Inflammatory macrophage treated with lipopolysaccharide for 1 hour (primary cell): Measurements from ENCODE around the gene KLHL29.

Source experiments
- DNase-seq, 2 donors: peaks; one replicate each; pipeline ENCODE4 v3.0.0-alpha.2; 2020 to 2022

KLHL29 gene

GRCh38 chr2:23622466-23622865 is 237.5 kb downstream of the KLHL29 start:
- DNase-seq, result no peak

GRCh38 chr2:23622966-23623675 is 238.1 kb downstream of the KLHL29 start:
- no peak for DNase-seq

- peak; percentile 13 to 65 for DNase-seq
Observed at GRCh38 chr2:23624378-23624777, 239.4 kb downstream of the KLHL29 start.

GRCh38 chr2:23624915-23625314 is 239.9 kb downstream of the KLHL29 start:
- DNase-seq, result no peak

- DNase-seq, result no peak
Observed at GRCh38 chr2:23625726-23626125, 240.7 kb downstream of the KLHL29 start.

- no peak for DNase-seq
Observed at GRCh38 chr2:23626701-23627230, 241.8 kb downstream of the KLHL29 start.

GRCh38 chr2:23627236-23628009 is 242.4 kb downstream of the KLHL29 start:
- DNase-seq, result no peak

- DNase-seq, result no peak
Observed at GRCh38 chr2:23628926-23629771, 244.2 kb downstream of the KLHL29 start.

GRCh38 chr2:23629772-23630480 is 244.9 kb downstream of the KLHL29 start:
- no peak for DNase-seq

GRCh38 chr2:23630961-23631360 is 246.0 kb downstream of the KLHL29 start:
- DNase-seq, result no peak

GRCh38 chr2:23631389-23631788 is 246.4 kb downstream of the KLHL29 start:
- DNase-seq, result no peak

- DNase-seq, result no peak
Observed at GRCh38 chr2:23632386-23632785, 247.4 kb downstream of the KLHL29 start.

GRCh38 chr2:23632831-23633395 is 247.9 kb downstream of the KLHL29 start:
- no peak for DNase-seq

- no peak for DNase-seq
Observed at GRCh38 chr2:23633966-23634365, 249.0 kb downstream of the KLHL29 start.

GRCh38 chr2:23635442-23636340 is 250.7 kb downstream of the KLHL29 start:
- DNase-seq, result no peak

GRCh38 chr2:23636426-23636825 is 251.4 kb downstream of the KLHL29 start:
- DNase-seq, result no peak

- DNase-seq, result no peak
Observed at GRCh38 chr2:23637011-23637778, 252.2 kb downstream of the KLHL29 start.

- no peak for DNase-seq
Observed at GRCh38 chr2:23639406-23639982, 254.5 kb downstream of the KLHL29 start.

- no peak for DNase-seq
Observed at GRCh38 chr2:23640711-23641110, 255.7 kb downstream of the KLHL29 start.

GRCh38 chr2:23642516-23642915 is 257.5 kb downstream of the KLHL29 start:
- DNase-seq, result no peak
